Heart left ventricle (tissue), 16 donors: ENCODE results near the gene SLC22A12. TPM values are rescaled to one million over a fixed set of nuclear protein-coding genes. Genes with fewer than 3 reads are reported as not detected.

Source experiments
- ATAC-seq, 4 donors: fragments of 200-7000 bp; cut with Tn5 transposase; one replicate each; pipeline ENCODE4 v1.9.1; 2020 to 2022; ENCODE audit warnings: moderate library complexity in 4 of 4, mild to moderate bottlenecking in 3 of 4, moderate number of reproducible peaks in 1 of 4
- DNase-seq, 5 donors: peaks; one replicate each; pipeline ENCODE4 v3.0.0-alpha.2; 2020
- H3K27ac ChIP-seq, 12 donors: fragments of 200-600 bp; sonication (generic) in 4 of 12; one replicate each; pipeline versions ENCODE4 v1.5.0 to v1.8.0; 2016 to 2022; ENCODE audit warnings: mild to moderate bottlenecking in 2 of 12
- H3K27me3 ChIP-seq, 9 donors: fragments of 200-600 bp; sonication (generic) in 2 of 9; one replicate each; pipeline versions ENCODE4 v1.5.1 to v1.8.0; 2016 to 2022; ENCODE audit warnings: mild to moderate bottlenecking in 3 of 9
- H3K36me3 ChIP-seq, 9 donors: fragments of 200-600 bp; sonication (generic) in 2 of 9; one replicate each; pipeline versions ENCODE4 v1.5.0 to v1.8.0; 2018 to 2022; ENCODE audit warnings: mild to moderate bottlenecking in 2 of 9
- H3K4me1 ChIP-seq, 12 donors: fragments of 200-600 bp; sonication (generic) in 4 of 12; one replicate each; pipeline versions ENCODE4 v1.5.0 to v1.8.0; 2016 to 2022; ENCODE audit warnings: mild to moderate bottlenecking in 3 of 12
- H3K4me3 ChIP-seq, 12 donors: fragments of 200-600 bp; sonication (generic) in 4 of 12; one replicate each; pipeline versions ENCODE4 v1.5.0 to v1.8.0; 2017 to 2022; ENCODE audit warnings: mild to moderate bottlenecking in 9 of 12, moderate library complexity in 4 of 12
- H3K9me3 ChIP-seq, 12 donors: fragments of 200-600 bp; sonication (generic) in 4 of 12; one replicate each; pipeline versions ENCODE4 v1.5.0 to v1.8.0; 2016 to 2022; ENCODE audit warnings: mild to moderate bottlenecking in 1 of 12
- POLR2A ChIP-seq, 2 donors: fragments of 450-650 bp; IDR thresholded peaks; one replicate each; pipeline ENCODE4 v1.6.1; 2017; ENCODE audit warnings: antibody characterized with exemption in 2 of 2, mild to moderate bottlenecking in 2 of 2, moderate library complexity in 2 of 2
- WGBS, 4 donors: extraction: QIAGEN DNeasy Blood & Tissue Kit in 2 of 4; methylation state at CpG; one replicate each; pipeline versions ENCODE4 v1.1.5 to v1.1.7; 2013 to 2018; 5-methylcytosine and 5-hydroxymethylcytosine counted together
- intact Hi-C, 10 donors: fragments of 100-400 bp; cut with DNase I; formaldehyde crosslinking; loops; one replicate each; pipeline versions ENCODE4 v1.11.1 to v1.14.2; 2022
- polyA plus RNA-seq, 2 donors: library from polyadenylated mRNA; stranded (reverse); fragments of 200-250 nt; gene quantifications; one replicate each; pipeline ENCODE4 v1.2.3, GENCODE V29; 2013
- total RNA-seq, 9 donors: library from RNA; depleted of rRNA in 2 of 9; stranded (reverse); fragments of >200 nt in 2 of 9; fragmentation: NEBNext Ultra II Directional in 3 of 9; extraction: Animal tissue kit (Norgen Biotek cat#: 25700) in 3 of 9; gene quantifications; one replicate each; pipeline versions ENCODE4 v1.1.0 to v1.2.4, GENCODE V29; 2016 to 2023
- TF ChIP-seq, protein P1 (sequence below), 12 donors: fragments of 200-600 bp; sonication (generic) in 4 of 12; IDR thresholded peaks; one replicate each; pipeline versions ENCODE4 v1.5.0 to v1.8.0; 2018 to 2022; ENCODE audit warnings: antibody characterized with exemption in 12 of 12, mild to moderate bottlenecking in 5 of 12
- donor health status: ischemic (EF 13 %, LVEDD 7.1; RV severe dilation, severe dysfunction).
- donor health status: healthy with polysubstance abuse.
- donor health status: DM: no; HTN: yes; CAD: no.
- donor health status: DM: no; HTN: no; CAD: no.
- donor health status: ischemic (EF 25% LVEDD 6.9; RV normal size, moderate dysfunction).
- donor health status: ischemic (EF 25% LVEDD 5.7; RV mildly dilated, moderate dysfunction).
- donor health status: healthy.
- donor health status: DM: yes; HTN: yes; CAD: no.
- donor health status: ischemic (EF 35%, LVEDD 5.7; RV mildly dilated, moderate dysfunction).
- donor health status: nonischemic (EF 11% LVEDD 7.7; RV severe dilation, severe dysfunction).
- donor health status: DM: yes; HTN: yes; CAD: no.
- donor health status: PGD.
- donor health status: ischemic (EF 29% LVEDD 5.4; RV normal size, mild dysfunction).
- donor health status: nonischemic (EF 23%, LVEDD 6.1; RV moderate dilation, normal function).

SLC22A12 gene
- total and polyA plus RNA-seq, 11 donors = not detected

- ATAC-seq = no peak
- 12 to 25% (median 18%) methylated on average over 11 to 19 of the region's 19 CpGs for WGBS, 4 donors
- Histone ChIP-seq H3K4me3 (peak overlapping the region in 6 of 12 donors; percentile 32 to 51 (median 42)), H3K27ac (no peak overlapping the region), H3K27me3 (peaks cover 12 to 63% (median 30%) of the 10 kb centered on the region in 9 donors), H3K4me1 (peaks cover 0 to 18% (median 0%) of the 10 kb centered on the region in 12 donors), H3K9me3 (no peaks in the 10 kb centered on the region), H3K36me3 (no peaks in the 10 kb centered on the region)
- no peak for TF ChIP-seq POLR2A (IDR thresholded peaks at IDR 0.05)
- TF ChIP-seq, protein P1, sequence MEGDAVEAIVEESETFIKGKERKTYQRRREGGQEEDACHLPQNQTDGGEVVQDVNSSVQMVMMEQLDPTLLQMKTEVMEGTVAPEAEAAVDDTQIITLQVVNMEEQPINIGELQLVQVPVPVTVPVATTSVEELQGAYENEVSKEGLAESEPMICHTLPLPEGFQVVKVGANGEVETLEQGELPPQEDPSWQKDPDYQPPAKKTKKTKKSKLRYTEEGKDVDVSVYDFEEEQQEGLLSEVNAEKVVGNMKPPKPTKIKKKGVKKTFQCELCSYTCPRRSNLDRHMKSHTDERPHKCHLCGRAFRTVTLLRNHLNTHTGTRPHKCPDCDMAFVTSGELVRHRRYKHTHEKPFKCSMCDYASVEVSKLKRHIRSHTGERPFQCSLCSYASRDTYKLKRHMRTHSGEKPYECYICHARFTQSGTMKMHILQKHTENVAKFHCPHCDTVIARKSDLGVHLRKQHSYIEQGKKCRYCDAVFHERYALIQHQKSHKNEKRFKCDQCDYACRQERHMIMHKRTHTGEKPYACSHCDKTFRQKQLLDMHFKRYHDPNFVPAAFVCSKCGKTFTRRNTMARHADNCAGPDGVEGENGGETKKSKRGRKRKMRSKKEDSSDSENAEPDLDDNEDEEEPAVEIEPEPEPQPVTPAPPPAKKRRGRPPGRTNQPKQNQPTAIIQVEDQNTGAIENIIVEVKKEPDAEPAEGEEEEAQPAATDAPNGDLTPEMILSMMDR (IDR thresholded peaks at IDR 0.05) = no peak
- intact Hi-C loops = no loop called here
- DNase-seq = no peak
Measured at GRCh38 chr11:64643920-64644646, 53.1 kb downstream of the SLC22A12 start.

- H3K9me3 ChIP-seq = no peaks in the 10 kb centered on the region
- WGBS, 4 donors = 29 to 45% (median 40%) methylated on average over 10 to 11 of the region's 11 CpGs
- ATAC-seq (no peak), DNase-seq (no peak)
- intact Hi-C loops = no loop called here
- H3K36me3 ChIP-seq = no peaks in the 10 kb centered on the region
- H3K4me3 ChIP-seq = no peak overlapping the region
- TF ChIP-seq, protein P1 (IDR thresholded peaks at IDR 0.05) = peak in 1 of 12 donors; percentile 6
- no peak for TF ChIP-seq POLR2A (IDR thresholded peaks at IDR 0.05)
- H3K27me3 ChIP-seq = peaks cover 12 to 56% (median 30%) of the 10 kb centered on the region in 9 donors
- no peak overlapping the region for H3K27ac ChIP-seq
- peaks cover 0 to 18% (median 0%) of the 10 kb centered on the region in 12 donors for H3K4me1 ChIP-seq
Measured at GRCh38 chr11:64644647-64645275, 53.7 kb downstream of the SLC22A12 start.

- DNase-seq (no peak), ATAC-seq (peak in 1 of 4 donors; percentile 33)
- intact Hi-C loops = no loop called here
- 63 to 73% (median 71%) methylated on average over 9 of the region's 9 CpGs for WGBS, 4 donors
- no peak overlapping the region for H3K27ac ChIP-seq
- H3K9me3 ChIP-seq = no peaks in the 10 kb centered on the region
- no peaks in the 10 kb centered on the region for H3K36me3 ChIP-seq
- TF ChIP-seq, protein P1 (IDR thresholded peaks at IDR 0.05) = no peak
- TF ChIP-seq POLR2A (IDR thresholded peaks at IDR 0.05) = no peak
- H3K4me1 ChIP-seq = peaks cover 0 to 17% (median 0%) of the 10 kb centered on the region in 12 donors
- no peak overlapping the region for H3K4me3 ChIP-seq
- H3K27me3 ChIP-seq = peaks cover 0 to 32% (median 19%) of the 10 kb centered on the region in 9 donors
Measured at GRCh38 chr11:64647019-64647779, 56.2 kb downstream of the SLC22A12 start.

DNA sequence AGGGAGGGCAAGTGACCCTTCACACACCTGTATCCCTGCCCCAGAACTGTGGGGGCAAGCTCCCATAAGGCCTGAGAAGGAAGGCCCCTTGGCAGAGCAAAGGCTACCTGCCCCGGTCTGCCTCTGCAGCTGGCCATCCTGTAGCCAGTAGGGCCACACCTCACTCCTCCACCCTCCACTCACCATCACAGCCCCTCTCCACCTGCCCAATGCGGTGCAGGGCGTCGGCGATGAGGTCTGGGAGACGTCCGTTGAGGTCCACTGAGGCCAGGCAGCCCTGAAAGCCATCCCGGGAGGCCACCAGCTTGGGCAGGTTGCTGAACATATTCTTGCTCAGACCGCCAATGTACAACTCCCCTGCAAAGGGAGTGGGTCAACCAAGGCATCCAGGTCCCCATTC, 57.5 kb downstream of the SLC22A12 start:
- H3K27me3 ChIP-seq = peaks cover 0 to 19% (median 9%) of the 10 kb centered on the region in 9 donors
- DNase-seq (no peak), ATAC-seq (no peak)
- intact Hi-C loops = no loop called here
- H3K9me3 ChIP-seq = no peaks in the 10 kb centered on the region
- 81 to 98% (median 90%) methylated on average over 7 to 9 of the region's 9 CpGs for WGBS, 4 donors
- peaks cover 0 to 15% (median 3%) of the 10 kb centered on the region in 12 donors for H3K4me1 ChIP-seq
- no peak overlapping the region for H3K4me3 ChIP-seq
- TF ChIP-seq POLR2A (IDR thresholded peaks at IDR 0.05) = no peak
- TF ChIP-seq, protein P1 (IDR thresholded peaks at IDR 0.05) = no peak
- no peak overlapping the region for H3K27ac ChIP-seq
- no peaks in the 10 kb centered on the region for H3K36me3 ChIP-seq
